Smooth muscle cell (in vitro differentiated cells): ENCODE measurements around the gene SCAMP4. TPM values are rescaled to one million over a fixed set of nuclear protein-coding genes. Genes with fewer than 3 reads are reported as not detected.

Experiments used
- DNase-seq: peaks from one replicate; lab custom pipeline; 2025; ENCODE audit not compliant: unreplicated experiment; lab: John Stamatoyannopoulos, UW
- H2AFZ ChIP-seq: fragments of 200-600 bp; sonication (generic); 2 replicates; pipeline ENCODE4 v1.6.0; 2016; ENCODE audit warnings: antibody characterized with exemption, low read depth, mild to moderate bottlenecking
- H3F3A ChIP-seq: fragments of 200-600 bp; sonication (generic); 2 replicates; pipeline ENCODE4 v1.6.0; 2017; ENCODE audit warnings: antibody characterized with exemption, low read depth
- H3K27ac ChIP-seq: fragments of 200-600 bp; sonication (generic); 2 replicates; pipeline ENCODE4 v1.5.1; 2016; ENCODE audit warnings: low read depth, mild to moderate bottlenecking
- H3K27me3 ChIP-seq: fragments of 200-600 bp; sonication (generic); 2 replicates; pipeline ENCODE4 v1.6.1; 2016; ENCODE audit warnings: low read depth, mild to moderate bottlenecking
- H3K36me3 ChIP-seq: fragments of 200-600 bp; sonication (generic); 2 replicates; pipeline ENCODE4 v1.5.1; 2016; ENCODE audit warnings: low read depth
- H3K4me1 ChIP-seq: fragments of 200-600 bp; sonication (generic); 2 replicates; pipeline ENCODE4 v1.5.1; 2016; ENCODE audit warnings: low read depth
- H3K4me2 ChIP-seq: fragments of 200-600 bp; sonication (generic); 2 replicates; pipeline ENCODE4 v1.6.0; 2016; ENCODE audit warnings: mild to moderate bottlenecking
- H3K4me3 ChIP-seq: fragments of 200-600 bp; sonication (generic); 2 replicates; pipeline ENCODE4 v1.5.1; 2016; ENCODE audit warnings: mild to moderate bottlenecking
- H3K79me2 ChIP-seq: fragments of 200-600 bp; sonication (generic); 2 replicates; pipeline ENCODE4 v1.6.0; 2016; ENCODE audit warnings: low read depth, mild to moderate bottlenecking
- H3K9ac ChIP-seq: fragments of 200-600 bp; sonication (generic); 2 replicates; pipeline ENCODE4 v1.6.0; 2016; ENCODE audit warnings: low read depth
- H3K9me3 ChIP-seq: fragments of 200-600 bp; sonication (generic); replicated peaks from 2 replicates; pipeline ENCODE4 v1.5.1; 2016; ENCODE audit warnings: low read depth
- H4K20me1 ChIP-seq: fragments of 200-600 bp; sonication (generic); 2 replicates; pipeline ENCODE4 v1.6.0; 2016; ENCODE audit warnings: low read depth
- WGBS: methylation state at CpG from one replicate; pipeline ENCODE4 v1.1.7; 2016; ENCODE audit warnings: low lambda C conversion rate; 5-methylcytosine and 5-hydroxymethylcytosine counted together
- polyA plus RNA-seq: library from polyadenylated mRNA; unstranded; fragments of >200 nt; fragmentation: Nextera tagmentation; extraction: Ambion mirVana; gene quantifications from 2 replicates; pipeline ENCODE4 v1.2.1, GENCODE V29; 2016
- total RNA-seq: library from RNA; depleted of rRNA; stranded (reverse); fragments of >200 nt; gene quantifications from 2 replicates; pipeline ENCODE4 v1.2.3, GENCODE V29; 2014
- TF ChIP-seq, protein P1 (sequence below): fragments of 200-600 bp; sonication (generic); IDR thresholded peaks from 2 replicates; pipeline ENCODE4 v1.5.1; 2017; ENCODE audit warnings: borderline replicate concordance, mild to moderate bottlenecking, antibody characterized with exemption; ENCODE audit not compliant: insufficient read depth, poor library complexity, severe bottlenecking

SCAMP4 gene
- total and polyA plus RNA-seq, 2 experiments from 2014 or later = 54.5 to 96.9 TPM

- TF ChIP-seq, protein P1, sequence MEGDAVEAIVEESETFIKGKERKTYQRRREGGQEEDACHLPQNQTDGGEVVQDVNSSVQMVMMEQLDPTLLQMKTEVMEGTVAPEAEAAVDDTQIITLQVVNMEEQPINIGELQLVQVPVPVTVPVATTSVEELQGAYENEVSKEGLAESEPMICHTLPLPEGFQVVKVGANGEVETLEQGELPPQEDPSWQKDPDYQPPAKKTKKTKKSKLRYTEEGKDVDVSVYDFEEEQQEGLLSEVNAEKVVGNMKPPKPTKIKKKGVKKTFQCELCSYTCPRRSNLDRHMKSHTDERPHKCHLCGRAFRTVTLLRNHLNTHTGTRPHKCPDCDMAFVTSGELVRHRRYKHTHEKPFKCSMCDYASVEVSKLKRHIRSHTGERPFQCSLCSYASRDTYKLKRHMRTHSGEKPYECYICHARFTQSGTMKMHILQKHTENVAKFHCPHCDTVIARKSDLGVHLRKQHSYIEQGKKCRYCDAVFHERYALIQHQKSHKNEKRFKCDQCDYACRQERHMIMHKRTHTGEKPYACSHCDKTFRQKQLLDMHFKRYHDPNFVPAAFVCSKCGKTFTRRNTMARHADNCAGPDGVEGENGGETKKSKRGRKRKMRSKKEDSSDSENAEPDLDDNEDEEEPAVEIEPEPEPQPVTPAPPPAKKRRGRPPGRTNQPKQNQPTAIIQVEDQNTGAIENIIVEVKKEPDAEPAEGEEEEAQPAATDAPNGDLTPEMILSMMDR = no peak
- Histone ChIP-seq H2AFZ (no peak overlapping the region), H3K27ac (no peak overlapping the region), H3K36me3 (no peaks in the 10 kb centered on the region), H3K9me3 (no peaks in the 10 kb centered on the region), H3K79me2 (peaks cover 79% of the 10 kb centered on the region), H3K9ac (no peak overlapping the region), H4K20me1 (peaks cover 94% of the 10 kb centered on the region), H3K4me3 (no peak overlapping the region), H3K4me1 (no peaks in the 10 kb centered on the region), H3F3A (no peaks in the 10 kb centered on the region), H3K27me3 (no peaks in the 10 kb centered on the region), H3K4me2 (no peak overlapping the region)
- DNase-seq = no peak
- WGBS = 88% methylated on average over 49 of the region's 51 CpGs
Observed at GRCh38 chr19:1955171-1956121, 50.2 kb downstream of the SCAMP4 start.

- H3K9ac ChIP-seq = no peak overlapping the region
- TF ChIP-seq, protein P1 = no peak
Observed at GRCh38 chr19:1956122-1956494, 50.9 kb downstream of the SCAMP4 start.

DNA sequence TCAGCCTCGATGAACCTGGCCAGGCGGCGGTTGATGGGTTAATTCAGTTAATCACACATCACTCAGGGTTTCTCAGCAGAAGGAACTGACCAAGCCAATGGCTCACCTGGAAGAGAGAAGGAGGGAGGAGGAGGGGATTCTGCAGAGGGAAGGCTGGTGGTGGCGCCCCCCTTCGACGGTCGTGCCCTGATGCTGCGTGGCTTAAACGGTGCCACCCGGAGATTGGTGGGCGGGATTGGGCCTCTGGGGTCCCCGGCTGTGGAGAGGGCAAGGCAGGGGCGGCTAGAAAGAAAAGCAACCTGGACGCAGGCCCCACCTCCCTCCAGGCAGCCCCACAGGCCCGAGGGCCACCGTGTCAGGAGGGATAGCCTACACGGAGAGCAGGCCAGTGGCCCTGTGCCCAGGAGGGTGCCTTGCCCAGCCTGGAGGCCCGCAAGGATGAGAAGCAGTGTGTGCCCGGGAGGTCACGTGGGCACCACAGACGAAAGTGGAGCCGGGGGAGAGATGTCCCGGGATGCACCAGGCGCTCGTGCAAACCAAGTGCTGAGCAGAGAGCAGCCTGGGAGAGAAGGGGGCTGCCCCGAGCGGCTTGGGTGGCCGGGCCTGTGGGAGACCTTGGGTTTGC, 51.8 kb downstream of the SCAMP4 start:
- Histone ChIP-seq H3K27me3 (no peaks in the 10 kb centered on the region), H3K36me3 (no peaks in the 10 kb centered on the region), H3K27ac (no peak overlapping the region), H3K4me3 (no peak overlapping the region), H3K4me2 (no peak overlapping the region), H3F3A (no peaks in the 10 kb centered on the region), H2AFZ (no peak overlapping the region), H3K79me2 (peaks cover 79% of the 10 kb centered on the region), H3K9me3 (no peaks in the 10 kb centered on the region), H3K4me1 (no peaks in the 10 kb centered on the region), H4K20me1 (peaks cover 95% of the 10 kb centered on the region), H3K9ac (no peak overlapping the region)
- WGBS = 91% methylated on average over 28 of the region's 28 CpGs
- DNase-seq = no peak
- TF ChIP-seq, protein P1 = no peak

More at GRCh38 chr19:1956122-1956494, 50.9 kb downstream of the SCAMP4 start:
- Histone ChIP-seq H3K79me2 (peaks cover 78% of the 10 kb centered on the region), H3F3A (no peaks in the 10 kb centered on the region), H4K20me1 (peaks cover 94% of the 10 kb centered on the region), H3K4me1 (no peaks in the 10 kb centered on the region), H3K4me2 (no peak overlapping the region), H3K36me3 (no peaks in the 10 kb centered on the region), H3K27me3 (no peaks in the 10 kb centered on the region), H3K9me3 (no peaks in the 10 kb centered on the region), H3K27ac (no peak overlapping the region), H2AFZ (no peak overlapping the region), H3K4me3 (no peak overlapping the region)
- no peak for DNase-seq
- 95% methylated on average over 12 of the region's 12 CpGs for WGBS
